ENCODE results near the gene RPL38.

- TF ChIP-seq EZH2 (IDR thresholded peaks at IDR 0.05; ENCODE audit: insufficient read depth, poor library complexity, severe bottlenecking) (no peak), EZH2phosphoT487 (IDR thresholded peaks at IDR 0.05; ENCODE audit: insufficient read depth, low read depth) (no peak)
These were observed 24.0 kb downstream of the RPL38 start for GRCh38 chr17:74227271-74228080.
